Testis (tissue), 3 donors: ENCODE measurements around the gene NAGA. TPM values are rescaled to one million over a fixed set of nuclear protein-coding genes. Genes with fewer than 3 reads are reported as not detected.
A peak's percentile ranks its signal among the peaks of the same experiment; 100 is the strongest.

Experiments
- DNase-seq: peaks from one replicate; pipeline ENCODE4 v3.0.0-alpha.2; 2019
- H3K27ac ChIP-seq, 2 donors: fragments of 200-600 bp; sonication (generic); one replicate each; pipeline ENCODE4 v1.5.1; 2019
- H3K27me3 ChIP-seq: fragments of 200-600 bp; sonication (generic); one replicate; pipeline ENCODE4 v1.5.1; 2019
- H3K36me3 ChIP-seq: fragments of 200-600 bp; sonication (generic); one replicate; pipeline ENCODE4 v1.5.1; 2017; ENCODE audit warnings: low read depth; ENCODE audit errors: missing control alignments
- H3K4me1 ChIP-seq: fragments of 200-600 bp; sonication (generic); one replicate; pipeline ENCODE4 v1.5.1; 2019
- H3K4me3 ChIP-seq, 2 donors: fragments of 200-600 bp; sonication (generic); one replicate each; pipeline ENCODE4 v1.5.1; 2017 to 2019
- H3K9me3 ChIP-seq: fragments of 200-600 bp; sonication (generic); one replicate; pipeline ENCODE4 v1.5.1; 2017
- POLR2A ChIP-seq: fragments of 450-650 bp; IDR thresholded peaks from one replicate; pipeline ENCODE4 v1.6.1; 2017; ENCODE audit warnings: antibody characterized with exemption, mild to moderate bottlenecking, moderate library complexity
- WGBS, 2 donors: methylation state at CpG; one replicate each; pipeline ENCODE4 v1.1.5; 2018; 5-methylcytosine and 5-hydroxymethylcytosine counted together
- intact Hi-C: fragments of 100-400 bp; cut with DNase I; formaldehyde crosslinking; loops from one replicate; pipeline ENCODE4 v1.15.1; 2023; ENCODE audit warnings: low total_unique reads
- polyA plus RNA-seq: library from polyadenylated mRNA; stranded (reverse); fragments of 350-450 nt; fragmentation: Illumina TruSeq; extraction: RNeasy Lipid Tissue Mini Kit (QIAGEN cat#74804); gene quantifications from one replicate; pipeline ENCODE4 v1.2.3, GENCODE V29; 2014; ENCODE audit warnings: low read depth, low replicate concordance; ENCODE audit not compliant: insufficient read depth
- total RNA-seq, 2 donors: library from RNA; depleted of rRNA; stranded (reverse); fragments of >200 nt; gene quantifications; one replicate each; pipeline ENCODE4 v1.2.3, GENCODE V29; 2016
- TF ChIP-seq, protein P1 (sequence below), 3 experiments: fragments of 450-650 bp in 2 of 3; fragments of 200-600 bp in 1 of 3; sonication (generic) in 1 of 3; IDR thresholded peaks; one replicate each; pipeline ENCODE4 v1.5.1; 2016 to 2019; ENCODE audit warnings: antibody characterized with exemption in 3 of 3, mild to moderate bottlenecking in 2 of 3, moderate library complexity in 1 of 3

Gene NAGA
- total and polyA plus RNA-seq, 3 donors from 2014 or later: 19.9 to 32.1 (median 22.9) TPM

- DNase-seq: peak; percentile 11
- WGBS, 2 donors: 87% methylated on average over 17 to 20 of the region's 20 CpGs
- Histone ChIP-seq H3K4me1 (peaks cover 29% of the 10 kb centered on the region), H3K4me3 (no peak overlapping the region), H3K36me3 (no peaks in the 10 kb centered on the region), H3K27ac (no peak overlapping the region), H3K9me3 (no peaks in the 10 kb centered on the region), H3K27me3 (no peaks in the 10 kb centered on the region)
- intact Hi-C loops: no loop called here
- TF ChIP-seq, protein P1, sequence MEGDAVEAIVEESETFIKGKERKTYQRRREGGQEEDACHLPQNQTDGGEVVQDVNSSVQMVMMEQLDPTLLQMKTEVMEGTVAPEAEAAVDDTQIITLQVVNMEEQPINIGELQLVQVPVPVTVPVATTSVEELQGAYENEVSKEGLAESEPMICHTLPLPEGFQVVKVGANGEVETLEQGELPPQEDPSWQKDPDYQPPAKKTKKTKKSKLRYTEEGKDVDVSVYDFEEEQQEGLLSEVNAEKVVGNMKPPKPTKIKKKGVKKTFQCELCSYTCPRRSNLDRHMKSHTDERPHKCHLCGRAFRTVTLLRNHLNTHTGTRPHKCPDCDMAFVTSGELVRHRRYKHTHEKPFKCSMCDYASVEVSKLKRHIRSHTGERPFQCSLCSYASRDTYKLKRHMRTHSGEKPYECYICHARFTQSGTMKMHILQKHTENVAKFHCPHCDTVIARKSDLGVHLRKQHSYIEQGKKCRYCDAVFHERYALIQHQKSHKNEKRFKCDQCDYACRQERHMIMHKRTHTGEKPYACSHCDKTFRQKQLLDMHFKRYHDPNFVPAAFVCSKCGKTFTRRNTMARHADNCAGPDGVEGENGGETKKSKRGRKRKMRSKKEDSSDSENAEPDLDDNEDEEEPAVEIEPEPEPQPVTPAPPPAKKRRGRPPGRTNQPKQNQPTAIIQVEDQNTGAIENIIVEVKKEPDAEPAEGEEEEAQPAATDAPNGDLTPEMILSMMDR (IDR thresholded peaks at IDR 0.05): no peak
- no peak for TF ChIP-seq POLR2A
These were observed 6.3 kb upstream of the NAGA start for GRCh38 chr22:42076764-42077485.

- Histone ChIP-seq H3K36me3 (no peaks in the 10 kb centered on the region), H3K4me3 (peak overlapping the region; percentile 61 to 74), H3K27me3 (no peaks in the 10 kb centered on the region), H3K27ac (peak overlapping the region; percentile 86 to 88), H3K9me3 (no peaks in the 10 kb centered on the region), H3K4me1 (peaks cover 36% of the 10 kb centered on the region)
- TF ChIP-seq, protein P1 (IDR thresholded peaks at IDR 0.05): no peak
- no peak for TF ChIP-seq POLR2A
- peak; percentile 8 for DNase-seq
- intact Hi-C loops: no loop called here
- WGBS, 2 donors: 64 to 65% methylated on average over 8 to 9 of the region's 9 CpGs
These were observed 4.4 kb upstream of the NAGA start for GRCh38 chr22:42074846-42075676.

GRCh38 chr22:42074132-42074811 lies 3.7 kb upstream of the NAGA start, which contains the start of gene PHETA2:
TSS of gene PHETA2 (plus strand) at chr22:42074248. CDS start at chr22:42077294, 3,046 bp downstream.
- no peaks in the 10 kb centered on the region for H3K27me3 ChIP-seq
- no peak for DNase-seq
- peaks cover 36% of the 10 kb centered on the region for H3K4me1 ChIP-seq
- intact Hi-C loops: no loop called here
- H3K4me3 ChIP-seq: peak within 1 kb of the TSS; percentile 61 to 74
- peak within 1 kb of the TSS; percentile 86 to 88 for H3K27ac ChIP-seq
- TF ChIP-seq, protein P1 (IDR thresholded peaks at IDR 0.05): peak in 1 of 3 experiments; percentile 25
- TF ChIP-seq POLR2A: no peak
- H3K36me3 ChIP-seq: no peaks in the 10 kb centered on the region
- WGBS, 2 donors: 4 to 16% methylated on average over 1 to 47 of the region's 55 CpGs
- H3K9me3 ChIP-seq: no peaks in the 10 kb centered on the region

DNA sequence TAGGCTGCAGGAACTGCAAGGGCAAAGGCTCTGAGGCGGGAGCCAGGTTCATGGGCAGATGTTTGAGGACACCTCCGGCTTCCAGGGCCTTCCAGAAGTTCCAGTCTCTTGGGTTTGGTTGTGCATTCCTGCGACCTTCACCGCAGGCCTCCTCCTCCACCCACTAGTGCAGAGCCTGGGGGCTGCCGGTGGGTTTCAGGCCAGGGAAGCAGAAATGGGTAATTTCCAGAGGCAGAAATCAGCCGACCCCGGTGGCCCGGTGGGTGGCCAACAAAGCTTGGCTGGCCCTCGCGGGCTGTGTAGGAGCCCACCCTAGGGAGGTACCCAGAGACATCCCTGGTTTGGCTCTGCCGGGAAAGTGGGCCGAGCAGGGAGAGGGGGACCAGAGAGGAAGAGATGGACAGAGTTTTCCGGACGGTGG lies 3.0 kb upstream of the NAGA start:
- intact Hi-C loops: no loop called here

More for the DNA sequence above, 3.0 kb upstream of the NAGA start:
- no peaks in the 10 kb centered on the region for H3K27me3 ChIP-seq
- H3K36me3 ChIP-seq: no peaks in the 10 kb centered on the region
- TF ChIP-seq, protein P1 (IDR thresholded peaks at IDR 0.05): no peak
- TF ChIP-seq POLR2A: no peak
- H3K4me1 ChIP-seq: peaks cover 31% of the 10 kb centered on the region
- no peaks in the 10 kb centered on the region for H3K9me3 ChIP-seq
- H3K27ac ChIP-seq: peak overlapping the region; percentile 86 to 88
- peak overlapping the region; percentile 61 to 74 for H3K4me3 ChIP-seq
- 43 to 53% methylated on average over 7 to 12 of the region's 14 CpGs for WGBS, 2 donors
- DNase-seq: no peak
